ENCODE measurements around the gene CCDC8.

DNA sequence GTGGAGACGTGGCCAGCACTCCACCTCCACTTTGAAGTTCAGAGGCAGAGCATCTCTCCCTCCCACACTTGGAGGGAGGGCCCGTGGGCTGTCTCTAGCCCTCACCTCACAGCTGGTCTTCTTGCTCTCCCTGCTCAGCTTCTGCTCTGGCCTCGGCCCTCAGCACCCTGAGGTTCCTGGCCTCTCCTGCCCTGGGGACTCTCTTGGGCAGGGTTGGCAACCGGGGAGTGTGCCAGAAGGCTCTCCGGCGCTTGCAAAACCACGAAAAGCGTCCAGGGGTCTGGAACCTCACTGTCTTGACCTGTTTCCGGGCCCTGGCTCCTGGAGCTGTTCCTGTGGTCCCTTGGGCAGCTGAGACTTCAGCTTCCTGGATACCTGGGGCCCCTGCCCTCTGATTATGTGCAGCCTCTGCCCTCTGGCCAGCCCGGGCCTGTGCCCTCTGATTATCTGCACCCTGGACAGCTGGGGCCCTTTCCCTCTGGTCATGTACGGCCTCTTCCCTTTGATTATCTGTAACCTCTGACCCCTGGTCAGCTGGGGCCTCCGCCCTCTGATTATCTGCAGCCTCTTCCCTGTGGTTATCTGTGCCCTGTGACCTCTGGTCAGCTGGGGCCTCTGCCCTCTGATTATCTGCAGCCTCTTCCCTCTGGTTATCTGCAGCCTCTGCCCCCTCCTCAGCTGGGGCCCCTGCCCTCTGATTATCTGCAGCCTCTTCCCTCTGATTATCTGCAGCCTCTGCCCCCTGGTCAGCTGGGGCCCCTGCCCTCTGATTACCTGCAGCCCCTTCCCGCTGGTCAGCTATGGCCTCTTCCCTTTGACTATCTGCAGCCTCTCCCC, 2.1 kb downstream of the CCDC8 start:
- TF ChIP-seq, protein P1, sequence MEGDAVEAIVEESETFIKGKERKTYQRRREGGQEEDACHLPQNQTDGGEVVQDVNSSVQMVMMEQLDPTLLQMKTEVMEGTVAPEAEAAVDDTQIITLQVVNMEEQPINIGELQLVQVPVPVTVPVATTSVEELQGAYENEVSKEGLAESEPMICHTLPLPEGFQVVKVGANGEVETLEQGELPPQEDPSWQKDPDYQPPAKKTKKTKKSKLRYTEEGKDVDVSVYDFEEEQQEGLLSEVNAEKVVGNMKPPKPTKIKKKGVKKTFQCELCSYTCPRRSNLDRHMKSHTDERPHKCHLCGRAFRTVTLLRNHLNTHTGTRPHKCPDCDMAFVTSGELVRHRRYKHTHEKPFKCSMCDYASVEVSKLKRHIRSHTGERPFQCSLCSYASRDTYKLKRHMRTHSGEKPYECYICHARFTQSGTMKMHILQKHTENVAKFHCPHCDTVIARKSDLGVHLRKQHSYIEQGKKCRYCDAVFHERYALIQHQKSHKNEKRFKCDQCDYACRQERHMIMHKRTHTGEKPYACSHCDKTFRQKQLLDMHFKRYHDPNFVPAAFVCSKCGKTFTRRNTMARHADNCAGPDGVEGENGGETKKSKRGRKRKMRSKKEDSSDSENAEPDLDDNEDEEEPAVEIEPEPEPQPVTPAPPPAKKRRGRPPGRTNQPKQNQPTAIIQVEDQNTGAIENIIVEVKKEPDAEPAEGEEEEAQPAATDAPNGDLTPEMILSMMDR (conservative IDR thresholded peaks at IDR 0.05; ENCODE audit: low read depth, low read length), result no peak
- TF ChIP-seq POLR2A (IDR thresholded peaks at IDR 0.05; ENCODE audit: low read depth, low read length) (no peak), CEBPB (IDR thresholded peaks at IDR 0.05; ENCODE audit: low read depth, low read length) (no peak), RCOR1 (IDR thresholded peaks at IDR 0.05; ENCODE audit: insufficient replicate concordance, low read length) (no peak), MXI1 (IDR thresholded peaks at IDR 0.05; ENCODE audit: borderline replicate concordance, low read depth, low read length) (no peak)

Measured in IMR-90 (cell line).